ENCODE data around the gene RPTN. TPM values are rescaled to one million over a fixed set of nuclear protein-coding genes. Genes with fewer than 3 reads are reported as not detected.

RPTN gene
- polyA plus RNA-seq, 1 of the 3 experiments (the other 2 are of a cell fraction) = not detected

DNA sequence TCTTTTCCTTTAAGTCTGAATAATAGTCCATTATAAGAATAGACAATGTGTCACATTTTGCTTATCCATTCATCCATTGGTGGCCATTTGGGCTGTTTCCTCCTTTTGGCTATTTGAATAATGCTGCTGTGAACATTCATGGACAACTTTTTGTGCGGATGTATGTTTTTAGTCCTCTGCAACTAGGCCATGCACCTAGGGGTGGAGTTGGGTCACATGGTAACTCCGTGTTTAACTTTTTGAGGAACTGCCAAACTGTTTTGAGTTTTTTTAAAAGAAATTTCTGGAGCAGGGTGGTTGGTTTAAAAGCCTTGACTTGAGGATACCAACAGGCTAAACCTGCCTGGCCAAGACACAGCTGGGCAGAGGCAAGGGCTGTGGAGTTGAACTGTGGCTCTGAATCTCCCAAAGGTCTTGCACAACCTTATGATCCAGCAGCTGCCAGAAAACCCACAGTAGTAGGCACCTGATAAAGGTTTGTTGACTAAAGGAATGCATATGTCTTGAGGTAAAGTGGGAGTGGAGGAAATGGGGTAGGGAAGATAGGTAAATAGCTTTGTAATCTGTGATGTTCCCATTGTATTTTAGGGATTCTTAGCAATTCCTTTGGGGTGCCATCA, 5.6 kb upstream of the RPTN start:
- ChIA-PET POLR2A (no interaction called here), CTCF (interaction anchor here (0.8 kb wide), 1 partner anchor 21 kb away, joined by 4 read pairs; no protein-coding TSS in a partner anchor)
- Histone ChIP-seq H3K79me2 (ENCODE audit: insufficient read depth) (no peaks in the 10 kb centered on the region), H2AFZ (ENCODE audit: low read depth) (no peak overlapping the region), H3K27me3 (ENCODE audit: insufficient read depth) (no peaks in the 10 kb centered on the region), H3K36me3 (replicated peaks in 1 of 2; ENCODE audit: control insufficient read depth in 1 of 2, insufficient read depth in 2 of 2, low read length in 1 of 2) (no peaks in the 10 kb centered on the region), H3K9ac (no peak overlapping the region), H3K4me1 (ENCODE audit: control insufficient read depth in 1 of 2, insufficient read depth in 2 of 2, low read depth in 1 of 2, low read length in 1 of 2) (peaks cover 0 to 14% of the 10 kb centered on the region in 2 experiments; a peak in 2 of 4 replicates), H3K9me2 (no peaks in the 10 kb centered on the region), H3K4me3 (ENCODE audit: low read depth in 2 of 2, low read length in 1 of 2) (no peak overlapping the region), H3F3A (replicated peaks; ENCODE audit: insufficient read depth) (peaks cover 17% of the 10 kb centered on the region), H4K20me1 (ENCODE audit: insufficient read depth) (no peaks in the 10 kb centered on the region), H3K27ac (ENCODE audit: low read depth in 2 of 2, low read length in 1 of 2) (no peak overlapping the region), H3K9me3 (no peaks in the 10 kb centered on the region), H3K4me2 (no peak overlapping the region)
- TF ChIP-seq RCOR1 (IDR thresholded peaks at IDR 0.05; ENCODE audit: low read length) (no peak), CHD2 (IDR thresholded peaks at IDR 0.05; ENCODE audit: low read length, partially characterized antibody) (no peak), TEAD4 (IDR thresholded peaks at IDR 0.05; ENCODE audit: borderline replicate concordance, insufficient read depth) (no peak), EP300 (IDR thresholded peaks at IDR 0.05; ENCODE audit: borderline replicate concordance in 1 of 2, low read depth in 1 of 2, low read length in 1 of 2) (no peak), SMC3 (IDR thresholded peaks at IDR 0.05; ENCODE audit: low read depth, low read length) (no peak)
- TF ChIP-seq, protein P1, sequence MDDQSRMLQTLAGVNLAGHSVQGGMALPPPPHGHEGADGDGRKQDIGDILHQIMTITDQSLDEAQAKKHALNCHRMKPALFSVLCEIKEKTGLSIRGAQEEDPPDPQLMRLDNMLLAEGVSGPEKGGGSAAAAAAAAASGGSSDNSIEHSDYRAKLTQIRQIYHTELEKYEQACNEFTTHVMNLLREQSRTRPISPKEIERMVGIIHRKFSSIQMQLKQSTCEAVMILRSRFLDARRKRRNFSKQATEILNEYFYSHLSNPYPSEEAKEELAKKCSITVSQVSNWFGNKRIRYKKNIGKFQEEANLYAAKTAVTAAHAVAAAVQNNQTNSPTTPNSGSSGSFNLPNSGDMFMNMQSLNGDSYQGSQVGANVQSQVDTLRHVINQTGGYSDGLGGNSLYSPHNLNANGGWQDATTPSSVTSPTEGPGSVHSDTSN (IDR thresholded peaks at IDR 0.05) = no peak
- WGBS (ENCODE audit: low lambda C conversion rate) = 29% methylated on average over 2 of the region's 2 CpGs
- DNase-seq = no peak

DNA sequence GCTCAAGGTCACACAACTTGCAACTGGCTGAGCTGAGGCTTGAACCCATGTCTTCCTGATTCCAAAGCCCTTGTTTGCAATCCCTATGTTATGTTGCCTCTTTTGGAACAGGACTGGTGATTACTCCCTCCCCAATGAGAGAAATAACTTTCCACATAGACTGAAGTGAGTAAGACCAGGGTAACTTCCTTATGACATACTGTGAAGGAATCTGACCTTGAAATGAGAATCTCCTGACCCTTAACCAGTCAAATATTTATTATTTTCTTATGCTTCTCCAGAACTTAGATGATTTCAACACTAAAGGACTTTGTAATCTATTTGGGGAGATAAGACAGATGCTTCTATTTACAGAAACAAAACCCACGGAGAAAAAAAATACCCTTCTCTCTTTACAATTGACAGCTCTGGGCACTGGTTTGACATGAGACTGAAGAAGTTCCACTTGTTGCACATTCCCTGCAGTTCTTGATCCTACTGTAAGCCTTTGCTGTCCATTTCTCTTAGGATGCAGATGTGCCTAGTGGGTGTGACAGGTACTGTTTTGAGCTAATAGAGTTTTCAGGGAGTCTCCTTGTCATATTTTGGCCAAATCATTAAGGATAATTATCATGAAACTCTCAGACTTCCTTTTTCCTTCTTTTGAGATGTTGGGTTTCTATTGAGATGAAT, 3.9 kb upstream of the RPTN start:
- Histone ChIP-seq H4K20me1 (ENCODE audit: insufficient read depth) (no peaks in the 10 kb centered on the region), H3K27ac (ENCODE audit: low read depth in 2 of 2, low read length in 1 of 2) (peak overlapping the region in 1 of 2 experiments; percentile 55; a peak in 2 of 4 replicates), H3K4me3 (ENCODE audit: low read depth in 2 of 2, low read length in 1 of 2) (no peak overlapping the region), H3K27me3 (ENCODE audit: insufficient read depth) (no peaks in the 10 kb centered on the region), H2AFZ (ENCODE audit: low read depth) (no peak overlapping the region), H3K9me3 (no peaks in the 10 kb centered on the region), H3K79me2 (ENCODE audit: insufficient read depth) (no peaks in the 10 kb centered on the region), H3F3A (replicated peaks; ENCODE audit: insufficient read depth) (peaks cover 17% of the 10 kb centered on the region), H3K9me2 (no peaks in the 10 kb centered on the region), H3K4me1 (ENCODE audit: control insufficient read depth in 1 of 2, insufficient read depth in 2 of 2, low read depth in 1 of 2, low read length in 1 of 2) (peaks cover 0 to 14% of the 10 kb centered on the region in 2 experiments; a peak in 2 of 4 replicates), H3K9ac (no peak overlapping the region), H3K36me3 (replicated peaks in 1 of 2; ENCODE audit: control insufficient read depth in 1 of 2, insufficient read depth in 2 of 2, low read length in 1 of 2) (no peaks in the 10 kb centered on the region), H3K4me2 (peak overlapping the region; percentile 29)
- ChIA-PET CTCF (interaction anchor here (1.2 kb wide), 1 partner anchor 13 kb away, joined by 3 read pairs; no protein-coding TSS in a partner anchor), POLR2A (no interaction called here)
- 0% methylated on average over 1 of the region's 1 CpG for WGBS (ENCODE audit: low lambda C conversion rate)
- TF ChIP-seq FOSL2 (IDR thresholded peaks at IDR 0.05; ENCODE audit: borderline replicate concordance, low read depth) (peak; percentile 48; the same call in 1 of the 2 replicates), POLR2AphosphoS5 (IDR thresholded peaks at IDR 0.05; ENCODE audit: low read depth, low read length) (peak; percentile 19; the same call in 1 of the 2 replicates), EZH2phosphoT487 (IDR thresholded peaks at IDR 0.05; ENCODE audit: borderline replicate concordance, low read depth) (no peak), TCF12 (IDR thresholded peaks at IDR 0.05) (peak; percentile 81), SIN3A (IDR thresholded peaks at IDR 0.05; ENCODE audit: borderline replicate concordance, low read depth, low read length) (no peak), RXRA (IDR thresholded peaks at IDR 0.05; ENCODE audit: borderline replicate concordance, low read depth) (0 out of 2 replicates have a peak, but pooled peaks have one; percentile 48), GABPA (IDR thresholded peaks at IDR 0.05; ENCODE audit: low read depth) (no peak), EP300 (IDR thresholded peaks at IDR 0.05; ENCODE audit: borderline replicate concordance in 1 of 2, low read depth in 1 of 2, low read length in 1 of 2) (0 out of 4 replicates have a peak, but pooled peaks of 1 of the 2 experiments have one; percentile 40), MXI1 (IDR thresholded peaks at IDR 0.05; ENCODE audit: low read depth, low read length) (no peak), NFIC (IDR thresholded peaks at IDR 0.05; ENCODE audit: borderline replicate concordance) (peak; percentile 14; the same call in 1 of the 2 replicates), CHD2 (IDR thresholded peaks at IDR 0.05; ENCODE audit: low read length, partially characterized antibody) (no peak), JUND (IDR thresholded peaks at IDR 0.05) (peak; percentile 52; the same call in 1 of the 2 replicates), NRF1 (IDR thresholded peaks at IDR 0.05; ENCODE audit: low read depth, low read length) (no peak), MEF2A (IDR thresholded peaks at IDR 0.05; ENCODE audit: borderline replicate concordance, low read depth) (peak; percentile 50; the same call in 1 of the 2 replicates)
- TF ChIP-seq, protein P2, sequence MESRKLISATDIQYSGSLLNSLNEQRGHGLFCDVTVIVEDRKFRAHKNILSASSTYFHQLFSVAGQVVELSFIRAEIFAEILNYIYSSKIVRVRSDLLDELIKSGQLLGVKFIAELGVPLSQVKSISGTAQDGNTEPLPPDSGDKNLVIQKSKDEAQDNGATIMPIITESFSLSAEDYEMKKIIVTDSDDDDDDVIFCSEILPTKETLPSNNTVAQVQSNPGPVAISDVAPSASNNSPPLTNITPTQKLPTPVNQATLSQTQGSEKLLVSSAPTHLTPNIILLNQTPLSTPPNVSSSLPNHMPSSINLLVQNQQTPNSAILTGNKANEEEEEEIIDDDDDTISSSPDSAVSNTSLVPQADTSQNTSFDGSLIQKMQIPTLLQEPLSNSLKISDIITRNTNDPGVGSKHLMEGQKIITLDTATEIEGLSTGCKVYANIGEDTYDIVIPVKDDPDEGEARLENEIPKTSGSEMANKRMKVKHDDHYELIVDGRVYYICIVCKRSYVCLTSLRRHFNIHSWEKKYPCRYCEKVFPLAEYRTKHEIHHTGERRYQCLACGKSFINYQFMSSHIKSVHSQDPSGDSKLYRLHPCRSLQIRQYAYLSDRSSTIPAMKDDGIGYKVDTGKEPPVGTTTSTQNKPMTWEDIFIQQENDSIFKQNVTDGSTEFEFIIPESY (IDR thresholded peaks at IDR 0.05; ENCODE audit: borderline replicate concordance, low read depth) = no peak
- TF ChIP-seq, protein P1 (IDR thresholded peaks at IDR 0.05) = peak; percentile 59
- DNase-seq = no peak

Measured in SK-N-SH (cell line).